Astrocyte (in vitro differentiated cells and primary cell): ENCODE data around the gene ECHS1. TPM values are rescaled to one million over a fixed set of nuclear protein-coding genes. Genes with fewer than 3 reads are reported as not detected.

Experiments used
- DNase-seq: peaks from one replicate; pipeline ENCODE4 v3.0.0-alpha.2; 2010; ENCODE audit warnings: low read depth
- FAIRE-seq: peaks from 2 replicates; lab custom pipeline; 2011; peaks lifted over from hg19 to GRCh38; lab: Jason Lieb, UNC
- H2AFZ ChIP-seq: 2 replicates; pipeline ENCODE4 v1.6.0; 2012; ENCODE audit warnings: low read depth, low read length, inconsistent platforms
- H3K27ac ChIP-seq: 2 replicates; pipeline ENCODE4 v1.5.1; 2011; ENCODE audit warnings: low read depth, low read length, inconsistent platforms
- H3K27me3 ChIP-seq: 2 replicates; pipeline ENCODE4 v1.6.0; 2011; ENCODE audit warnings: low read length, inconsistent platforms; ENCODE audit not compliant: insufficient read depth
- H3K36me3 ChIP-seq: 2 replicates; pipeline ENCODE4 v1.5.1; 2011; ENCODE audit warnings: low read length, inconsistent platforms; ENCODE audit not compliant: insufficient read depth
- H3K4me1 ChIP-seq: 2 replicates; pipeline ENCODE4 v1.5.1; 2011; ENCODE audit warnings: low read length, inconsistent platforms; ENCODE audit not compliant: insufficient read depth
- H3K4me2 ChIP-seq: 2 replicates; pipeline ENCODE4 v1.6.0; 2012; ENCODE audit warnings: low read length, inconsistent platforms
- H3K4me3 ChIP-seq: 2 replicates; pipeline ENCODE4 v1.5.1; 2011; ENCODE audit warnings: low read depth, mild to moderate bottlenecking, low read length, inconsistent platforms; ENCODE audit not compliant: insufficient read depth
- H3K79me2 ChIP-seq: 2 replicates; pipeline ENCODE4 v1.6.0; 2012; ENCODE audit warnings: mild to moderate bottlenecking, low read length, inconsistent platforms; ENCODE audit not compliant: insufficient read depth
- H3K9ac ChIP-seq: 2 replicates; pipeline ENCODE4 v1.6.0; 2012; ENCODE audit warnings: mild to moderate bottlenecking, low read length, inconsistent platforms
- H3K9me3 ChIP-seq: 2 replicates; pipeline ENCODE4 v1.5.1; 2012; ENCODE audit warnings: low read depth, mild to moderate bottlenecking, low read length, inconsistent platforms; ENCODE audit not compliant: insufficient read depth
- H4K20me1 ChIP-seq: 2 replicates; pipeline ENCODE4 v1.6.0; 2012; ENCODE audit warnings: low read length, inconsistent platforms; ENCODE audit not compliant: insufficient read depth
- H3K27ac Mint-ChIP-seq: one replicate; pipeline ENCODE4 v1.8.0; 2021; ENCODE audit warnings: mild to moderate bottlenecking, mixed read lengths; ENCODE audit not compliant: unreplicated experiment
- H3K27me3 Mint-ChIP-seq: one replicate; pipeline ENCODE4 v1.8.0; 2021; ENCODE audit warnings: low read depth, mixed read lengths; ENCODE audit not compliant: unreplicated experiment
- H3K36me3 Mint-ChIP-seq: one replicate; pipeline ENCODE4 v1.8.0; 2021; ENCODE audit warnings: low read depth, mixed read lengths; ENCODE audit not compliant: unreplicated experiment
- H3K4me1 Mint-ChIP-seq: one replicate; pipeline ENCODE4 v1.8.0; 2021; ENCODE audit warnings: low read depth, mixed read lengths; ENCODE audit not compliant: unreplicated experiment
- H3K4me3 Mint-ChIP-seq: one replicate; pipeline ENCODE4 v1.8.0; 2021; ENCODE audit warnings: mild to moderate bottlenecking, moderate library complexity, mixed read lengths; ENCODE audit not compliant: unreplicated experiment
- H3K9me3 Mint-ChIP-seq: one replicate; pipeline ENCODE4 v1.8.0; 2021; ENCODE audit warnings: mild to moderate bottlenecking, mixed read lengths; ENCODE audit not compliant: unreplicated experiment
- CTCF ChIP-seq: IDR thresholded peaks from 2 replicates; pipeline ENCODE4 v1.5.1; 2011; ENCODE audit warnings: low read depth, mild to moderate bottlenecking, inconsistent platforms, low read length, moderate library complexity; ENCODE audit not compliant: insufficient read depth
- EZH2 ChIP-seq: IDR thresholded peaks from 2 replicates; pipeline ENCODE4 v1.6.1; 2012; ENCODE audit warnings: mild to moderate bottlenecking, low read length, inconsistent platforms; ENCODE audit not compliant: insufficient read depth
- total RNA-seq: library from RNA; stranded (reverse); gene quantifications from 2 replicates; pipeline ENCODE4 v1.2.1, GENCODE V29; 2021

Gene ECHS1
- total RNA-seq, 1 donor from 2014 or later = 90.9 TPM

GRCh38 chr10:133355991-133356390 is 17.2 kb downstream of the ECHS1 start:
- Mint-ChIP-seq H3K36me3 (no peaks in the 10 kb centered on the region), H3K27ac (no peak overlapping the region), H3K4me3 (peak overlapping the region; percentile 50), H3K27me3 (no peaks in the 10 kb centered on the region), H3K4me1 (no peaks in the 10 kb centered on the region), H3K9me3 (no peaks in the 10 kb centered on the region)
- Histone ChIP-seq H3K9ac (no peak overlapping the region), H3K4me1 (peaks cover 9% of the 10 kb centered on the region), H2AFZ (no peak overlapping the region), H3K27ac (no peak overlapping the region), H3K79me2 (peaks cover 5% of the 10 kb centered on the region), H3K9me3 (no peaks in the 10 kb centered on the region), H3K27me3 (no peaks in the 10 kb centered on the region), H3K4me2 (peak overlapping the region; percentile 85), H3K4me3 (no peak overlapping the region), H4K20me1 (peaks cover 7% of the 10 kb centered on the region), H3K36me3 (no peaks in the 10 kb centered on the region)
- no peak for FAIRE-seq
- DNase-seq = no peak
- no peak for TF ChIP-seq EZH2
- no peak for TF ChIP-seq CTCF

- H3K4me1 Mint-ChIP-seq = no peaks in the 10 kb centered on the region
- Histone ChIP-seq H3K27ac (no peak overlapping the region), H2AFZ (no peak overlapping the region), H3K79me2 (peaks cover 5% of the 10 kb centered on the region), H3K4me3 (no peak overlapping the region), H3K4me1 (peaks cover 9% of the 10 kb centered on the region), H3K27me3 (no peaks in the 10 kb centered on the region), H3K36me3 (no peaks in the 10 kb centered on the region), H4K20me1 (peaks cover 7% of the 10 kb centered on the region), H3K9ac (no peak overlapping the region), H3K4me2 (no peak overlapping the region), H3K9me3 (no peaks in the 10 kb centered on the region)
- H3K9me3 Mint-ChIP-seq = no peaks in the 10 kb centered on the region
- FAIRE-seq = no peak
- no peak overlapping the region for H3K27ac Mint-ChIP-seq
- no peak overlapping the region for H3K4me3 Mint-ChIP-seq
- no peak for DNase-seq
- no peaks in the 10 kb centered on the region for H3K36me3 Mint-ChIP-seq
- H3K27me3 Mint-ChIP-seq = no peaks in the 10 kb centered on the region
- no peak for TF ChIP-seq EZH2
- TF ChIP-seq CTCF = no peak
Measured at GRCh38 chr10:133355266-133355665, 17.9 kb downstream of the ECHS1 start.

GRCh38 chr10:133354672-133355240 is 18.4 kb downstream of the ECHS1 start:
- Histone ChIP-seq H3K4me2 (no peak overlapping the region), H3K79me2 (peaks cover 5% of the 10 kb centered on the region), H3K9ac (no peak overlapping the region), H3K27me3 (no peaks in the 10 kb centered on the region), H3K36me3 (no peaks in the 10 kb centered on the region), H3K9me3 (no peaks in the 10 kb centered on the region), H2AFZ (no peak overlapping the region), H4K20me1 (peaks cover 7% of the 10 kb centered on the region), H3K27ac (no peak overlapping the region), H3K4me3 (no peak overlapping the region), H3K4me1 (peaks cover 9% of the 10 kb centered on the region)
- DNase-seq (no peak), FAIRE-seq (no peak)
- no peak overlapping the region for H3K4me3 Mint-ChIP-seq
- no peak for TF ChIP-seq EZH2
- no peak for TF ChIP-seq CTCF
- no peaks in the 10 kb centered on the region for H3K4me1 Mint-ChIP-seq
- H3K36me3 Mint-ChIP-seq = no peaks in the 10 kb centered on the region
- H3K27ac Mint-ChIP-seq = no peak overlapping the region
- H3K27me3 Mint-ChIP-seq = no peaks in the 10 kb centered on the region
- H3K9me3 Mint-ChIP-seq = no peaks in the 10 kb centered on the region
